Inflammatory macrophage treated with lipopolysaccharide for 1 hour (primary cell): ENCODE measurements around the gene SLC27A3.
"Not testable (repeated sequence)": the region's sequence is repeated elsewhere in the genome, so short reads cannot be mapped to it uniquely, and the experiment has no call there.

ENCODE experiments used
- DNase-seq, 2 donors: peaks; one replicate each; pipeline ENCODE4 v3.0.0-alpha.2; 2020 to 2022

Gene SLC27A3

DNA sequence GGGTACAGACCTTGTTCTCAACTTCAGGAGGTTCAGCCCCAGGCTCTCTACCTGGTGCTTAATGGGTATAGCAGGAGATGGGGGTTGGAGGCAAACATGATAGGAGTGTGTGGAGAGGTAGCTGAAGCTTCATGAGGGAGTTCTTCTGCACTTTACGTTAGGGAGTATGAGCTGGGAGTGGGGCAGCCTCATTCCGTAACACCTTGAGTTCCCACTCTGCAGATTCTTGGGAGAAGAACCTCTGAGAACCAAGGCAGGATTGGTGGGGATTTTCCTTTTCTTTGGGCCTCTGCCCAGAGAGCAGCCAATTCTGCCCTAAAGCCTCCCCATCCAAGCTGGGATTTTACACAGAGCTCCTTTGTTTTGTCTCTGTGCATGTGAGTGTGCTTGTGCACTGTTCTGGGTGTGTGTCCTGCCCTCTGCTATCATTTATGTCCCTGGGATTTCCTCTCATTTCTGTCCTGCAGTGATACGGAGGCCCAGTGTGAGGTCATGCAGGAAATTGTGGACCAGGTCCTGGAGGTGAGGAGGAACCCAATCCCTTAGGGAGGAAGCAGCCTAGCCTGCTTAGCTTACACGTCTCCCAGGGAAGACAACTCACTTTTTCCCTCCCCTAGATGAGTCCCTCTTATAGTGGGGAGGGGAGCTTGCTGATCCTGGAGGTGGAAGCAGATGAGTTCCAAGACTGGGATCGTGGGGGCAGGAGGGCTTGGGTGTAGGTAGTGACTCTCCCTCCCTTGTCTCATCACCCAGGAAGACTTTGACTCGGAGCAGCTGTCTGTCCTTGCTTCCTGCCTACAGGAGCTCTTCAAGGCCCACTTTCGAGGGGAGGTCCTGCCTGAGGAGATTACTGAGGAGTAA is 11.6 kb upstream of the SLC27A3 start:
- DNase-seq = no peak

DNA sequence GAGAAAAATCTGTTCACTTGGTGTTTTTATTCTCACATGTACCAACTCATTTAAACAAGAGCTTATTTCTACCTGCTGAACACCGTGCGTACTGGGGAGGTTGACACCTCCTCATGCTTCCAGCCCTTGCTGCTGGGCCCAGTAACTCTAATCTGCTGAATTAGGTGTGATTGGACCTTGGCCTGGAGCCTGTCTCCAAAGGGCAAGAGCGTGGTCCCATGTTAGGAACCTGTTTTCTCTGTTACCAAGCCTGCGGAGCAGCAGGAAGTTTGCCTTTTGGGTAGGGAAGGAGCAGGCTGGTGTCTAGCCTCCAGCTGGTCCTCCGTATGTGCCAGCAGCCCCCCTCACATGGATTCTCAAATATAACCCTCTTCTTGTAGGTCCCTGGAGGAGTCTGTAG is 10.9 kb upstream of the SLC27A3 start:
- no peak for DNase-seq

DNA sequence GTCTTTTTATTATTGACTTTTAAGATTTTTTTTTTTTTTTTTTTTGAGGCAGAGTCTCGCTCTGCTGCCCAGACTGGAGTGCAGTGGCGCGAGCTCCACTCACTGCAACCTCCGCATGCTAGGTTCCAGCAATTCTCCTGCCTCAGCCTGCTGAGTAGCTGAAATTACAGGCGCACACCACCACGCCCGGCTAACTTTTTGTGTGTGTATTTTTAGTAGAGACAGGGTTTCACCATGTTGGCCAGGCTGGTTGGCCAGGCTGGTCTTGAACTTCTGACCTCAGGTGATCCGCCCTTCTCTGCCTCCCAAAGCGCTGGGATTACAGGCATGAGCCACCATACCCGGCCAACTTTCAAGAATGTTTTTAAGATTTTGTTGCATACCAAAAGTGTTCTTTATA is 8.5 kb upstream of the SLC27A3 start:
- not testable (repeated sequence) for DNase-seq

GRCh38 chr1:153767519-153767918 is 7.7 kb upstream of the SLC27A3 start:
- DNase-seq = no peak

DNA sequence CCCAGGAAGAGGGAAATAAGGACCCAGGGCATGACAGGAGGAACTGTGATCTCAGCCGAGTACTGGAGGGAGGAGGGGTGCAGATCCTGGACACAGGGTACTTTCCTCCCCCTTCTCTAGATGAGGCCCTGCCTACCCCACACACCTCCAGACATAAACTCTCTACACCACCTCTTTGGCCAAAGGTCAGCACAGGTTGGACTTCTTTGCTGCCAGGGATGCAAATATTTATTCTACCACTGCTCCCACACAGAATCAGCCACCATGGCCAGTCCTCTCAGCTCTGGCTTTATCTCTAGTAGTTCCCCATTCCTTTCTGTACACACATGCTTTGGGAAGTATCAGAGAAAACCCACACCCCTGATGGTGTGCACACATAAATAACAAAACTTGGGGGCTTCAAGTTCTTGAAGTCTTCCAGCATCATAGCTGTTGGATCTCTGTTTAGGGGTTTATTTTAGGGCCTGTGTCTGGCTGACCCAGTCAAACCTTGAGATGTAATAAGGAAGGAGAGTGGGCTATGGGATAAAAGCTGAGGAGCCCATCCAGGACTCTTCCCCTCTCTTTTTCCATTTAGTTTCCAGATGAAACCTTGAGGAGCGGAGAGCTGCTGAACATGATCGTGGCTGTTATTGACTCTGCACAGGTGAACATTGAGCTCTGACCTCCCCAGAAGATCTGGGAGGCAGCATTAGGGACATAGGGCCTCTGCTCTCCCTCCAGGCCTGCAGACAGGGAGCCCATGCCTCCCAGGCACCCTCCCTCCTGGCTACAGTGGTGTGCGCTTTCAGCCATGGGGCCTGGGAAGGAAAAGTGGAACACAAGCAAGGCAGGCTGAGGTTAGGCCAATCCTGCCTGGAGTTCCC is 6.7 kb upstream of the SLC27A3 start:
- no peak for DNase-seq

GRCh38 chr1:153769221-153769620 is 6.0 kb upstream of the SLC27A3 start:
- no peak for DNase-seq

DNA sequence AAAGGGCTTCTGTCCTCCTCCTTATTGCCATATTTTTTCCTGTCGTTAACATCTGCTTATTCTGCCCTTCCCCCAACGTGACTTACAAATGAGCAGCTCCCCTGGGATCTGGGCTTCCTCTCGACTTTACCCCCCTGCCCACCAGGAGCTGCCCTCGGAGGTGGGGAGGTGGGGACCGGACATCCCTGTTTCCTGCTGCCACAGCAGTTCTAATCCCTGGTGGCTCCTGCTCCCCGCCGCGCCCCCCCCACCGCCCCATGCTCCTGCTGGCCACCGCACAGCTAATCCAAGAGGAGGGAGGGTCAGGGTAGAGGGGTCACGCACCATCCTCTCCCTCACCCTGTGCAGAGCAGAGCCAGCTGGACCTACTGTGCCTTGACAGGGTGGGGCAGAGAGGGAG is 4.4 kb upstream of the SLC27A3 start:
- no peak for DNase-seq

GRCh38 chr1:153771261-153771660 is 3.9 kb upstream of the SLC27A3 start:
- no peak for DNase-seq

- no peak for DNase-seq
These were observed 3.2 kb upstream of the SLC27A3 start for GRCh38 chr1:153771841-153772593.

DNA sequence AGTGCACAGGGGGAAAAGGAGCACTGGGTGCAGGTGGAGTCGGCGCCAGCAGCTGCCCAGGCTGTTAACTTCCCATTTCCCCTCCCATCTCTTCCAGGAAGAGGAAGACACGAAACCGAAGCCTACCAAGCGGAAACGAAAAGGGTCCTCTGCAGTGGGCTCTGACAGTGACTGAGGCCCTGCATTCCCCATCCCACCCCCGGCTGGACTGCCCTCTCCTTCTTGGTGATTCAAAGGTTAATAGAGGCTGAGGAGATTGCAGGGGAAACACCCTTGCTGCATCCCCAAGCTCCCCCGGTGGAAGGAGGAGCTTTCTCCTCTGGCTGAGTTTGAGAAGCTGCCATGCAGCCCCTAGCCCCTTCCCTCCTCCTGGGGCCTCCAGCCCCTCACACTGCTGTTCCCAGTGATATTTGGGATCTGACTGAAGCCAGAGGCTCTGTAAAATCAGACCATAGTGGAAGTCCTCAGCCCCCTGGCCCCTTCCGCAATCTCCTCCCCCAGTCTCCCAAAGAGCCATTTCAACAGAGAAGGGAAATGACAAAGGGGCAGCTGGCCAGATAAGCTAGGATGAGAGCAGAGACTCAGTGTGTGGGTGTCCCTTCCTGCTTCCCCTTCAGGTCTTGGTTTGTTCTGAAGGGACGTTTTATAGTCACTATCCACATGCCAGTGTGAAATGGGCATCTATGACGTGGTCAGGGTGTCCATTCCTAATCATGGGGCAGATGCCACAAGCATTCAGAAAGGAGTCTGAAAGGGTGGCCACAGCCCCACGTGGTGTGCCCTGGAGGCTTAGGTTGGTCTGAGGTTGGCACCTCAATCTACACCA is 1.9 kb upstream of the SLC27A3 start:
- DNase-seq = peak; percentile 92 to 99

- DNase-seq = peak in 1 of 2 donors; percentile 58
These were observed 1.1 kb upstream of the SLC27A3 start for GRCh38 chr1:153774026-153774595.

DNA sequence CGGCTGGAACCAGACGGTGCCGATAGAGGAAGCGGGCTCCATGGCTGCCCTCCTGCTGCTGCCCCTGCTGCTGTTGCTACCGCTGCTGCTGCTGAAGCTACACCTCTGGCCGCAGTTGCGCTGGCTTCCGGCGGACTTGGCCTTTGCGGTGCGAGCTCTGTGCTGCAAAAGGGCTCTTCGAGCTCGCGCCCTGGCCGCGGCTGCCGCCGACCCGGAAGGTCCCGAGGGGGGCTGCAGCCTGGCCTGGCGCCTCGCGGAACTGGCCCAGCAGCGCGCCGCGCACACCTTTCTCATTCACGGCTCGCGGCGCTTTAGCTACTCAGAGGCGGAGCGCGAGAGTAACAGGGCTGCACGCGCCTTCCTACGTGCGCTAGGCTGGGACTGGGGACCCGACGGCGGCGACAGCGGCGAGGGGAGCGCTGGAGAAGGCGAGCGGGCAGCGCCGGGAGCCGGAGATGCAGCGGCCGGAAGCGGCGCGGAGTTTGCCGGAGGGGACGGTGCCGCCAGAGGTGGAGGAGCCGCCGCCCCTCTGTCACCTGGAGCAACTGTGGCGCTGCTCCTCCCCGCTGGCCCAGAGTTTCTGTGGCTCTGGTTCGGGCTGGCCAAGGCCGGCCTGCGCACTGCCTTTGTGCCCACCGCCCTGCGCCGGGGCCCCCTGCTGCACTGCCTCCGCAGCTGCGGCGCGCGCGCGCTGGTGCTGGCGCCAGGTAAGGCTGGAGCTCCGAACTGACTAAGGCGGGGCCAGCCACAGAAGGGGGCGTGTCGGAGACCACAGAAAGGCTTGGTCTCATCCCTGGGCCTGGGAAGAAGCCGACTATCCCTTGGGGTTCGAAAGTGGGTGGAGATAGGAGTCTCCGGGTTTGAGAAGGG is 486 bp downstream of the SLC27A3 start:
- peak in 1 of 2 donors; percentile 24 for DNase-seq

DNA sequence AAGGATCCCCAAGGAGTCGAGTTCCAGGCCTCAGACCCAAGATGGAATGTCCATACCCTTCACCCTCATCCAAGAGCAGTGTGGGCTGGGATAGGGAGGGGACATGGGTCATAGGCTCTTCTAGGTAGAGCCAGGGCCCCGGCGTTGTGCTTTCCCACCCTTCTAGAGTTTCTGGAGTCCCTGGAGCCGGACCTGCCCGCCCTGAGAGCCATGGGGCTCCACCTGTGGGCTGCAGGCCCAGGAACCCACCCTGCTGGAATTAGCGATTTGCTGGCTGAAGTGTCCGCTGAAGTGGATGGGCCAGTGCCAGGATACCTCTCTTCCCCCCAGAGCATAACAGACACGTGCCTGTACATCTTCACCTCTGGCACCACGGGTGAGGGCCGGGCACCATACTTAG is 1.1 kb downstream of the SLC27A3 start:
- no peak for DNase-seq

- no peak for DNase-seq
These were observed 1.7 kb downstream of the SLC27A3 start for GRCh38 chr1:153776845-153777370.

DNA sequence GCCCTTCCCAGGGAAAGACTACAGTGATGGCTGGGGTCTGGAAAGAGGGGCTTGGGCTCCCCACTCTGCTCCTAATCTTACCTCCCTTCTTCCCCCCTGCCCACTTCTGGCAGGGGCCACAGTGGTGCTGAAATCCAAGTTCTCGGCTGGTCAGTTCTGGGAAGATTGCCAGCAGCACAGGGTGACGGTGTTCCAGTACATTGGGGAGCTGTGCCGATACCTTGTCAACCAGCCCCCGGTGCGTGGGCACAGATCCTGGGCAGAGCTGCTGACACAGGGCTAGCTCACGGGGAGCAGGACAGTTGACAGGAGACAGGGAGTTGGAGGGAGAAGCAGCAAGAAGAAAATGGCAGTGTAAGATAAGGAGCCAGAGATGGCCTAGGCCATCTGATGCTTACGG is 2.4 kb downstream of the SLC27A3 start:
- no peak for DNase-seq

GRCh38 chr1:153778051-153778823 is 3.0 kb downstream of the SLC27A3 start:
- no peak for DNase-seq

DNA sequence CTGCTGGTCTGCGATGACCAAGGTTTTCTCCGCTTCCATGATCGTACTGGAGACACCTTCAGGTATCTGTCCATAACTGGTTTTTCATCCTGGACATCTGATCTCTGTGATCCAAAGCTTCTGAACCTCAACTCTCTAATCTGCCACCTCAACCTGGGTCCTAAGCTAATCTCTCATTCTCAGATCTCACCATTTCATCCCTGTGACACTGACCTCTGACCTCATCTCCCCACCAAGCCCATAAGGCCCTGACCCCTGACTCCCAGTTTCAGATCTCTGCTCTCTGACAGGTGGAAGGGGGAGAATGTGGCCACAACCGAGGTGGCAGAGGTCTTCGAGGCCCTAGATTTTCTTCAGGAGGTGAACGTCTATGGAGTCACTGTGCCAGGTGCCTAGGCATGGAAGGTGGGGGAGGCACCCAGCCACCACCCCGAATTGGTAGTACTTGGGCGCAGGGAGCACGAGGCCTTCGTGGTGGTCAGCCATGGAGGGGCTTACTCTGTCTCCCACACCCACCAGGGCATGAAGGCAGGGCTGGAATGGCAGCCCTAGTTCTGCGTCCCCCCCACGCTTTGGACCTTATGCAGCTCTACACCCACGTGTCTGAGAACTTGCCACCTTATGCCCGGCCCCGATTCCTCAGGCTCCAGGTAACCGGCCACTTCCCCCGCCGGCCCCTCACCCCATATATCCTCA is 3.8 kb downstream of the SLC27A3 start:
- DNase-seq = no peak

DNA sequence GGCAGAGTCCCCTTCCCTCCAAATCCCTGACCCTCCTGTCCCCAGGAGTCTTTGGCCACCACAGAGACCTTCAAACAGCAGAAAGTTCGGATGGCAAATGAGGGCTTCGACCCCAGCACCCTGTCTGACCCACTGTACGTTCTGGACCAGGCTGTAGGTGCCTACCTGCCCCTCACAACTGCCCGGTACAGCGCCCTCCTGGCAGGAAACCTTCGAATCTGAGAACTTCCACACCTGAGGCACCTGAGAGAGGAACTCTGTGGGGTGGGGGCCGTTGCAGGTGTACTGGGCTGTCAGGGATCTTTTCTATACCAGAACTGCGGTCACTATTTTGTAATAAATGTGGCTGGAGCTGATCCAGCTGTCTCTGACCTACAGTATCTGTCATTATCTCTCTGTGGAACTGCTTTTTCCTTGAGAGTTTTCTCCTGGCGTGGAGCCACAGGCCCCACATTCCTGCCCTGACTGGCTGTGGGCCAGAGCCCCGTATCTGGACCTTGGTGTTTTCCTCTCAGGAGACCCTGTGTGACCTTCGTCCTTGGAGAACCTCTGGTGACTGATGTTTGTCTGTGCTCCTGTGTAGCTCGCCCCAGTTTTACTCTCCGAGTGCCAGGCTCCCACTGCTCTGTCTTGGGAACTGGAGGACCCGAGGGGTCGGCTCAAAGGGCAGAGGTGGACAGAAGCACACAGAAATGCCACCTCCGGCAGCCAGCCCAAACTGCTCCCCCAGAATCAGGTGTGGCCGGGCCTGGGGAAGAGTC is 4.8 kb downstream of the SLC27A3 start:
- no peak for DNase-seq
